Measurements from ENCODE around the gene NTN3. TPM values are rescaled to one million over a fixed set of nuclear protein-coding genes. Genes with fewer than 3 reads are reported as not detected.
A peak's percentile ranks its signal among the peaks of the same experiment; 100 is the strongest.

The NTN3 gene
- polyA plus RNA-seq, 2 of the 4 experiments (the other 2 are of a cell fraction): not detected

GRCh38 chr16:2470603-2471015 is 488 bp upstream of the NTN3 start:
- peak; percentile 28 for FAIRE-seq
- Histone ChIP-seq H3K4me1 (peaks cover 38% of the 10 kb centered on the region), H3K4me3 (no peak overlapping the region), H3K27ac (0 out of 6 replicates have a peak overlapping the region, but pooled peaks of 1 of the 2 experiments have one; percentile 22), H3K4me2 (no peak overlapping the region), H3K9me3 (no peaks in the 10 kb centered on the region)
- DNase-seq (ENCODE audit: low read depth in 1 of 2, low spot score in 1 of 2): peak in 1 of 2 experiments; percentile 41
- ATAC-seq: no peak
- TF ChIP-seq USF2 (IDR thresholded peaks at IDR 0.05): no peak
- no peak for TF ChIP-seq MAZ (IDR thresholded peaks at IDR 0.05; ENCODE audit: borderline replicate concordance, low read depth, low read length)
- no peak for TF ChIP-seq ESRRA (IDR thresholded peaks at IDR 0.05; ENCODE audit: borderline replicate concordance, low read length)
- TF ChIP-seq CHD4 (IDR thresholded peaks at IDR 0.05; ENCODE audit: borderline replicate concordance): no peak
- TF ChIP-seq NR3C1 (IDR thresholded peaks at IDR 0.05): no peak
- no peak for TF ChIP-seq NFE2L2 (conservative IDR thresholded peaks at IDR 0.05; ENCODE audit: low read length)
- no peak for TF ChIP-seq CTCF (IDR thresholded peaks at IDR 0.05)
- TF ChIP-seq KDM5A (IDR thresholded peaks at IDR 0.05): no peak
- no peak for TF ChIP-seq KDM1A (IDR thresholded peaks at IDR 0.05; ENCODE audit: low read depth)
- no peak for TF ChIP-seq ZC3H11A (IDR thresholded peaks at IDR 0.05)
- WGBS (ENCODE audit: missing lambda C conversion rate): 86% methylated on average over 5 of the region's 9 CpGs
- ChIA-PET CTCF (interaction anchor here (0.6 to 1.2 kb wide), 2 partner anchors 11 to 30 kb away, joined by 3 to 4 read pairs; partner anchors contain the start of gene TEDC2), POLR2A (no interaction called here)

- POLR2A ChIA-PET: no interaction called here
- DNase-seq (ENCODE audit: low read depth in 1 of 2, low spot score in 1 of 2) (no peak), ATAC-seq (no peak), FAIRE-seq (no peak)
- TF ChIP-seq TP53 (CRISPR knock-in tag; IDR thresholded peaks at IDR 0.05) (no peak), PBX3 (IDR thresholded peaks at IDR 0.05) (peak; percentile 27; the same call in 1 of the 2 replicates), ZSCAN20 (CRISPR knock-in tag; IDR thresholded peaks at IDR 0.05) (no peak), RCOR1 (IDR thresholded peaks at IDR 0.05; ENCODE audit: low read depth, low read length) (no peak), POLR2A (IDR thresholded peaks at IDR 0.05; ENCODE audit: low read length) (no peak), E2F6 (IDR thresholded peaks at IDR 0.05; ENCODE audit: borderline replicate concordance, low read depth) (no peak)
- CTCF ChIA-PET: interaction anchor here (1.3 kb wide), 1 partner anchor 32 kb away, joined by 3 read pairs; no protein-coding TSS in a partner anchor
- no peak overlapping the region for H3K27ac ChIP-seq
- peak overlapping the region; percentile 29; the same call in 1 of the 3 replicates for H3K4me2 ChIP-seq
- H3K4me3 ChIP-seq: no peak overlapping the region
- H3K9me3 ChIP-seq: no peaks in the 10 kb centered on the region
- H3K4me1 ChIP-seq: peaks cover 45% of the 10 kb centered on the region
- WGBS (ENCODE audit: missing lambda C conversion rate): 93% methylated on average over 25 of the region's 61 CpGs
These were observed 773 bp downstream of the NTN3 start for GRCh38 chr16:2471653-2472487.

GRCh38 chr16:2472488-2472864 is 1.4 kb downstream of the NTN3 start:
- CTCF ChIA-PET: interaction anchor here (0.8 to 1.3 kb wide), 4 partner anchors 10 to 221 kb away, joined by 3 to 4 read pairs (median 3); partner anchors contain the start of genes CCNF and ECI1
- no peak overlapping the region for H3K4me3 ChIP-seq
- ATAC-seq: no peak

More at GRCh38 chr16:2472488-2472864, 1.4 kb downstream of the NTN3 start:
- H3K4me2 ChIP-seq: no peak overlapping the region
- POLR2A ChIA-PET: no interaction called here
- WGBS (ENCODE audit: missing lambda C conversion rate): 97% methylated on average over 17 of the region's 27 CpGs
- no peak overlapping the region for H3K27ac ChIP-seq
- FAIRE-seq: no peak
- DNase-seq (ENCODE audit: low read depth in 1 of 2, low spot score in 1 of 2): no peak
- H3K9me3 ChIP-seq: no peaks in the 10 kb centered on the region
- peaks cover 42% of the 10 kb centered on the region for H3K4me1 ChIP-seq
- TF ChIP-seq HOXB13 (CRISPR knock-in tag; IDR thresholded peaks at IDR 0.05; ENCODE audit: low read depth) (no peak), EP300 (IDR thresholded peaks at IDR 0.05) (no peak), POLR2A (IDR thresholded peaks at IDR 0.05; ENCODE audit: low read length) (peak; percentile 20; the same call in 1 of the 2 replicates)

All from A549 (cell line).